ENCODE measurements around the gene POLR2J.

POLR2J gene

DNA sequence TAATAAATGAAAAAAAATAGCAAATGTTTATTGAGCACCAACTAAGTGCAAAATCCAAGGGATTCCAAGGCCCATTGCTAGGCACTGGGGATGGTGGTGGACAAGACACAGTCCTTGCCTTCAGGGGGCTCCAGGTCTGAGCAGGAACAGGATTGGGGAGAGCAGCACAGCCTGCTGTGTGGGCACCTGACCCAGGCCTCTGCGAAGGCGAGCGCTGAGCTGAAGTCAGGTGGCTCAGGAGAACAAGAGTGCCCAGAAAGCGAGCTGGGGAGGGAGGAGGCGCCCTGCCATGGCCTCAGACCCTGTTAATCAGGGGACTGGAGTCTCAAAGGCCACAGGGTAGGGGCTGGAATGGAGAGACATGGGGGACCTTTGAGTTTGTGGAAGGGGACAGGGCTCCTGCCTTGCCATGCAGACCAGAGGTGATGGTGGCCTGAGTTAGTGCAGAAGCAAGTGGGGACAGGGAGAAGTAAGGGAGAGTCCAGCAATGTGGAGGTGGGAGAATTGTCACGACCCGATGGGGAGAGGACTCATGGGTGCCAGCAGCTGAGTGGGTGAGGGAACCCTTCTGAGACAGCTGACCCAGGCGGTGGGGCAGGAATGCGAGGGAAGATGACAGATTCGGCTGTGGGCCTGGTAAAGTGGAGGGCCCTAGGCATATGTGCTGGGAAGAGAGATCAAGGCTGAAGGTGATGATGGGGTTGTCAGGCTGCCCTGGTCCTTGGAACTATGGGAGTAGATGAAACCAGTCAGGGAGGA is 49.4 kb downstream of the POLR2J start:
- peaks cover 15% of the 10 kb centered on the region for H3K36me3 ChIP-seq (replicated peaks)
- DNase-seq (ENCODE audit: low spot score in 2 of 2) = no peak
- no peaks in the 10 kb centered on the region for H3K27me3 ChIP-seq (ENCODE audit: low read depth)
- H3K4me3 ChIP-seq = no peak overlapping the region
- no peaks in the 10 kb centered on the region for H3K9me3 ChIP-seq
- peaks cover 9% of the 10 kb centered on the region; the same call in 1 of the 2 replicates for H3K4me1 ChIP-seq
- in situ Hi-C loops (cut with MboI; ENCODE audit: low sequenced_read_pairs) = no loop called here

DNA sequence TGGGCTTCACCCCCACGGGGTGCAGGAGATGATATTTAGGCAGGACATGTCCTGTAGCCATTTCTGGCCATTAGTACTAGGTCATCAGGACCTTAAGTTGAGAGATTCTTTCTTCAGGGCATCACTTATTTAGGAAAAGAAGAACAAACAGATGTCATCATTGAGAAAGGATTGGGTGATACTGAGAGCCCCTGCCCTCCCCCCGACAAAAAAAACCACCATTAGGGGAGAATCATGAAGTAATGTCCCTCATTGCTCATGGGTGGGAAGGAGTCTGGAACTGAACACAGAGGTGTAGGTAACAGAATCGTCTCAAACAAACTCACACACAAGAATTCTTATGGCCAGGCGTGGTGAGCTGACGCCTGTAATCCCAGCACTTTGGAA is 51.7 kb downstream of the POLR2J start:
- DNase-seq (ENCODE audit: low spot score in 2 of 2) = no peak
- Histone ChIP-seq H3K27me3 (ENCODE audit: low read depth) (no peaks in the 10 kb centered on the region), H3K9me3 (no peaks in the 10 kb centered on the region), H3K4me3 (no peak overlapping the region), H3K36me3 (replicated peaks) (peaks cover 18% of the 10 kb centered on the region), H3K4me1 (peaks cover 5% of the 10 kb centered on the region; the same call in 1 of the 2 replicates)
- in situ Hi-C loops (cut with MboI; ENCODE audit: low sequenced_read_pairs) = no loop called here

- Histone ChIP-seq H3K4me1 (no peaks in the 10 kb centered on the region), H3K27me3 (ENCODE audit: low read depth) (no peaks in the 10 kb centered on the region), H3K4me3 (no peak overlapping the region), H3K9me3 (no peaks in the 10 kb centered on the region), H3K36me3 (replicated peaks) (peaks cover 20% of the 10 kb centered on the region)
- in situ Hi-C loops (cut with MboI; ENCODE audit: low sequenced_read_pairs) = no loop called here
- no peak for DNase-seq (ENCODE audit: low spot score in 2 of 2)
These were observed 52.3 kb downstream of the POLR2J start for GRCh38 chr7:102426268-102427018.

DNA sequence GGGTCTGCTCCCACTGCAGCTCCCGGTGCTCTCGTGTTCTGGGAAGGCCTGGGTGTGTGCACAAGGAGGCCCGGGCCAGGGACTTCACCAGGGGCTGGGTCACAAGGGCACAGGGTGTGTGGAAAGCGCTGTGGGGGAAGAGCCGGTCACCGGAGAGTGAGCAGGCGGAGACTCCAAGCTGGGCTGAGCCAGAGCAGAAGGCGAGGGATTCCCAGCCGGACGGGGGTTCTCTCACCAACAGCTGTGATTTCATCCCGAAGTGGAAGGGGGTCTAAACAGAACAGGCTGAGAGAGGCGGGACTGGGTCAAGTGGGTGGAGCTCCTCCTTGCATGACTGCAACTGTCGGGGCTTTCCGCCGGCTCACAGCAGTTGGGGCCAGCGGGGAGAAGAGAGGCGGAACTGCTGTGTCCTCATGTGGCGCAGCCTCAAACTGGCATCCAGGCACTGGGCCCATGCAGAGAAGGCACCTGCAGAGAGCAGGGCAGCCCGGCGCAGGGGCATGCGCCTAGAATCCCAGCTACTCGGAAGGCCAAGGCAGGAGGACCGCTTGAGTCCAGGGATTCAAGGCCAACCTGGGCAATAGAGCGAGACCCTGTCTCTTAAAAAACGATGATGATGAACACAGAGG is 53.0 kb downstream of the POLR2J start:
- DNase-seq (ENCODE audit: low spot score in 2 of 2) = no peak
- Histone ChIP-seq H3K4me1 (no peaks in the 10 kb centered on the region), H3K27me3 (ENCODE audit: low read depth) (no peaks in the 10 kb centered on the region), H3K4me3 (no peak overlapping the region), H3K9me3 (no peaks in the 10 kb centered on the region), H3K36me3 (replicated peaks) (peaks cover 25% of the 10 kb centered on the region)
- in situ Hi-C loops (cut with MboI; ENCODE audit: low sequenced_read_pairs) = no loop called here

GRCh38 chr7:102424787-102425218 is 53.9 kb downstream of the POLR2J start:
- no peaks in the 10 kb centered on the region for H3K4me1 ChIP-seq
- peaks cover 33% of the 10 kb centered on the region for H3K36me3 ChIP-seq (replicated peaks)
- DNase-seq (ENCODE audit: low spot score in 2 of 2) = no peak

DNA sequence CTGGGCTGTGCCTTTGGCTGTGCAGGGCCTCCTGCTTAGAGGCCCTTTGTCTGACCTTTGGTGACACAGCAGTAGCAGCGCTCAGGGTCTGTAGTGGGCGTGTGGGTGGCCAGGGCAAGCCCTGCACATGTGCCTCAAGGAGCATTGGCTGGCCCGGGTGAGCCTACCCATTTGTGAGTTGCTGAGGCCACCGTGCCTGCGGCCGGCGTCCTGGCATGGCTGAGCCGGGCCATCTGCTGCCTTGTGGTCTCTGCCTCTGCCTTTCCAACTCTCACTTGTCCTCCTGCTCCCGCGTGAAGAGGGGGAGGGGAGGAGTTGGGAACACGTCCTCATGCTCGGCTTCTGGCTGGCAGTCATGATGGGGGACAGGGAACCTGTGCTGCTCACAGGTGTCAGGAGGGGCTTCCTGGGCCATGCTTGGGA is 54.6 kb downstream of the POLR2J start:
- Histone ChIP-seq H3K4me1 (no peaks in the 10 kb centered on the region), H3K9me3 (no peaks in the 10 kb centered on the region), H3K4me3 (no peak overlapping the region), H3K27me3 (ENCODE audit: low read depth) (no peaks in the 10 kb centered on the region), H3K36me3 (replicated peaks) (peaks cover 33% of the 10 kb centered on the region)
- in situ Hi-C loops (cut with MboI; ENCODE audit: low sequenced_read_pairs) = no loop called here
- DNase-seq (ENCODE audit: low spot score in 2 of 2) = no peak

More at GRCh38 chr7:102424787-102425218, 53.9 kb downstream of the POLR2J start:
- Histone ChIP-seq H3K4me3 (no peak overlapping the region), H3K27me3 (ENCODE audit: low read depth) (no peaks in the 10 kb centered on the region), H3K9me3 (no peaks in the 10 kb centered on the region)
- in situ Hi-C loops (cut with MboI; ENCODE audit: low sequenced_read_pairs) = no loop called here

Measured in HAP-1 (cell line).